ENCODE results near the gene FAM20A. TPM values are rescaled to one million over a fixed set of nuclear protein-coding genes. Genes with fewer than 3 reads are reported as not detected.

The FAM20A gene
- total RNA-seq, 1 donor, result 63.3 TPM

DNA sequence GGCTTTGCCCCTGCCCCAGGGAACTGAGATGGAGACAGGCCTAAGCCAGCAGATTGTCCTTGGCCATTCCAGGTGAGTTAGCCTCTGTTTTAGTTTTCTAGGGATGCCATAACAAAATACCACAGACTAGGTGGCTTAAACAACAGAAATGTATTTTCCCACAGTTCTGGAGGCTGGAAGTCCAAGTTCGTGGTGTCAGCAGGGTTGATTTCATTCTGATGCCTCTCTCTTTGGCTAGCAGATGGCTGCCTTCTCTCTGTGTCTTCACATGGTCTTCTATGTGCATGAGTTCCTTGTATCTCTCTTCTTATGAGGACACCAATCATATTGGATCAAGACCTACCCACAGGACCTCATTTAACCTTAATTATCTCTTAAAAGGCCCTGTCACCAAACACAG is 12.8 kb downstream of the FAM20A start:
- TF ChIP-seq, protein P1, sequence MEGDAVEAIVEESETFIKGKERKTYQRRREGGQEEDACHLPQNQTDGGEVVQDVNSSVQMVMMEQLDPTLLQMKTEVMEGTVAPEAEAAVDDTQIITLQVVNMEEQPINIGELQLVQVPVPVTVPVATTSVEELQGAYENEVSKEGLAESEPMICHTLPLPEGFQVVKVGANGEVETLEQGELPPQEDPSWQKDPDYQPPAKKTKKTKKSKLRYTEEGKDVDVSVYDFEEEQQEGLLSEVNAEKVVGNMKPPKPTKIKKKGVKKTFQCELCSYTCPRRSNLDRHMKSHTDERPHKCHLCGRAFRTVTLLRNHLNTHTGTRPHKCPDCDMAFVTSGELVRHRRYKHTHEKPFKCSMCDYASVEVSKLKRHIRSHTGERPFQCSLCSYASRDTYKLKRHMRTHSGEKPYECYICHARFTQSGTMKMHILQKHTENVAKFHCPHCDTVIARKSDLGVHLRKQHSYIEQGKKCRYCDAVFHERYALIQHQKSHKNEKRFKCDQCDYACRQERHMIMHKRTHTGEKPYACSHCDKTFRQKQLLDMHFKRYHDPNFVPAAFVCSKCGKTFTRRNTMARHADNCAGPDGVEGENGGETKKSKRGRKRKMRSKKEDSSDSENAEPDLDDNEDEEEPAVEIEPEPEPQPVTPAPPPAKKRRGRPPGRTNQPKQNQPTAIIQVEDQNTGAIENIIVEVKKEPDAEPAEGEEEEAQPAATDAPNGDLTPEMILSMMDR (IDR thresholded peaks at IDR 0.05; ENCODE audit: extremely low read depth, low read depth, low read length), result no peak
- peaks cover 35% of the 10 kb centered on the region for H3K4me1 ChIP-seq (ENCODE audit: insufficient read depth, low read length)

DNA sequence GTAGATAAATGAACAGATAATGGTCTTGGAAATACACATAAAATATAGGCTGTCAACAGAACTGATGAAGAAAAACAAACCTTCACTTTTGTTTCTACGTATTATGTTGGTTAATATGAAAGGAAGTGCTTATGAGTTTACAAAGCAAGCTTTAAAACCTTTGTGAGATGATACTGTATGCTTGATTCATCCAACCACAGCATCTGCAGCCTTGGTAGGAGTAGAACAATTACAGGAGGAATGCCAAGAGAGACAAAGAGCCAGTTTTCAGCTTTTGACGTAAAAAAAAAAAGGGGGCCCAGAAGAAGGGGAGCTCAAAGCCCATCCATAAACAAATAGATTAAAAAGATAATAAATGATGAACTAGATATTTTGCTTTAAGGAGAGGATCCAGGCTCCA is 13.3 kb downstream of the FAM20A start:
- H3K4me3 ChIP-seq (ENCODE audit: insufficient read depth, low read length), result no peak overlapping the region
- H3K27ac ChIP-seq (ENCODE audit: low read depth, low read length), result peak overlapping the region; percentile 53

More for the DNA sequence above, 12.8 kb downstream of the FAM20A start:
- H3K27me3 ChIP-seq (ENCODE audit: insufficient read depth, low read length), result no peaks in the 10 kb centered on the region
- peak overlapping the region; percentile 53 for H3K27ac ChIP-seq (ENCODE audit: low read depth, low read length)
- peaks cover 21% of the 10 kb centered on the region for H3K36me3 ChIP-seq (ENCODE audit: insufficient read depth, low read length)
- H3K4me2 ChIP-seq (ENCODE audit: insufficient read depth, low read length), result no peak overlapping the region
- DNase-seq (ENCODE audit: insufficient read length, low spot score, missing footprints), result no peak
- peaks cover 3% of the 10 kb centered on the region for H3K79me2 ChIP-seq (ENCODE audit: insufficient read depth, low read length)
- no peak overlapping the region for H2AFZ ChIP-seq (ENCODE audit: low read length)
- no peak overlapping the region for H3K4me3 ChIP-seq (ENCODE audit: insufficient read depth, low read length)
- no peaks in the 10 kb centered on the region for H4K20me1 ChIP-seq (ENCODE audit: insufficient read depth, low read length)
- no peaks in the 10 kb centered on the region for H3K9me3 ChIP-seq (ENCODE audit: low read depth, low read length)

DNA sequence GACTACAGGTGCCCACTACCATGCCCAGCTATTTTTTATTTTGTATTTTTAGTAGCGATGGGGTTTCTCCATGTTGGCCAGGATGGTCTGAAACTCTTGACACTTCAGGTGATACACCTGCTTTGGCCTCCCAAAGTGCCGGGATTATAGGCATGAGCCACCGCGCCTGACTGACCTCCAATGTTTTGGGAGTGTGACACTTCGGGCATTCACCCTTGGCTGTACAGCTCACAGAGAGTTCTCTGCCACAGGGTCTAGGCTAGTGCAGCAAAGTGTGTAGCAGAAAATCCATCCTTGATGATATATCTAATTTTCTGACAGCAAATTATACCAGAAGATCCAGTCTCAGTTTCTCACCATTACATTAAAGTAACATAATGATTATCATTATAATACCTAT is 14.1 kb downstream of the FAM20A start:
- TF ChIP-seq, protein P1 (IDR thresholded peaks at IDR 0.05; ENCODE audit: extremely low read depth, low read depth, low read length), result no peak

More for the DNA sequence above, 13.3 kb downstream of the FAM20A start:
- Histone ChIP-seq H3K79me2 (ENCODE audit: insufficient read depth, low read length) (peaks cover 3% of the 10 kb centered on the region), H4K20me1 (ENCODE audit: insufficient read depth, low read length) (no peaks in the 10 kb centered on the region), H3K36me3 (ENCODE audit: insufficient read depth, low read length) (peaks cover 21% of the 10 kb centered on the region), H3K4me1 (ENCODE audit: insufficient read depth, low read length) (peaks cover 30% of the 10 kb centered on the region), H2AFZ (ENCODE audit: low read length) (no peak overlapping the region), H3K9me3 (ENCODE audit: low read depth, low read length) (no peaks in the 10 kb centered on the region), H3K4me2 (ENCODE audit: insufficient read depth, low read length) (peak overlapping the region; percentile 12), H3K27me3 (ENCODE audit: insufficient read depth, low read length) (no peaks in the 10 kb centered on the region)
- TF ChIP-seq, protein P1 (IDR thresholded peaks at IDR 0.05; ENCODE audit: extremely low read depth, low read depth, low read length), result no peak
- peak; percentile 55 for DNase-seq (ENCODE audit: insufficient read length, low spot score, missing footprints)

DNA sequence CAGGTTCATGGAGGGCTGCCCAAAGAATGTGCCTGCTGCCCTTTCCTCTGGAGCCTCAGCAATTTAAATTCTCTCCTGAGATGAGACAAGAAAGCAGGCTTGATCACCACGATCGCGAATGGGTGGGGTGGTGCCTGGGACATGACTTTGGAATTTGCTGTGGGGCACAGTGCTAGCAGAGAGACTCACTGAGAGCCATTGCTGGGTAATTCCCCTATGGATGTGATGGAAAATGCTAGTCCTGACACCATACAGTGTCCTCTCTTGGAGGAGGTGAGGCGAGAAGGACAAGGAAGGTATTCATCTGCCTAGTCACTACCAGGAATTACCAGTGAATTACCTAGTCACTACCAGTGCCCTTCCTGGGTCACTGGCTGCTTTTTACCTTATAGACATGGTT is 15.5 kb downstream of the FAM20A start:
- Histone ChIP-seq H4K20me1 (ENCODE audit: insufficient read depth, low read length) (no peaks in the 10 kb centered on the region), H2AFZ (ENCODE audit: low read length) (peak overlapping the region; percentile 33), H3K27ac (ENCODE audit: low read depth, low read length) (no peak overlapping the region), H3K9me3 (ENCODE audit: low read depth, low read length) (no peaks in the 10 kb centered on the region), H3K4me1 (ENCODE audit: insufficient read depth, low read length) (peaks cover 28% of the 10 kb centered on the region), H3K4me3 (ENCODE audit: insufficient read depth, low read length) (no peak overlapping the region), H3K79me2 (ENCODE audit: insufficient read depth, low read length) (peaks cover 3% of the 10 kb centered on the region), H3K4me2 (ENCODE audit: insufficient read depth, low read length) (no peak overlapping the region), H3K27me3 (ENCODE audit: insufficient read depth, low read length) (no peaks in the 10 kb centered on the region), H3K36me3 (ENCODE audit: insufficient read depth, low read length) (peaks cover 21% of the 10 kb centered on the region)
- TF ChIP-seq, protein P1 (IDR thresholded peaks at IDR 0.05; ENCODE audit: extremely low read depth, low read depth, low read length), result no peak
- DNase-seq (ENCODE audit: insufficient read length, low spot score, missing footprints), result no peak

More for the DNA sequence above, 14.1 kb downstream of the FAM20A start:
- Histone ChIP-seq H3K79me2 (ENCODE audit: insufficient read depth, low read length) (peaks cover 3% of the 10 kb centered on the region), H3K9me3 (ENCODE audit: low read depth, low read length) (no peaks in the 10 kb centered on the region), H3K36me3 (ENCODE audit: insufficient read depth, low read length) (peaks cover 21% of the 10 kb centered on the region), H4K20me1 (ENCODE audit: insufficient read depth, low read length) (no peaks in the 10 kb centered on the region), H3K4me1 (ENCODE audit: insufficient read depth, low read length) (peaks cover 27% of the 10 kb centered on the region), H3K4me2 (ENCODE audit: insufficient read depth, low read length) (no peak overlapping the region), H3K27ac (ENCODE audit: low read depth, low read length) (no peak overlapping the region), H2AFZ (ENCODE audit: low read length) (no peak overlapping the region), H3K4me3 (ENCODE audit: insufficient read depth, low read length) (no peak overlapping the region), H3K27me3 (ENCODE audit: insufficient read depth, low read length) (no peaks in the 10 kb centered on the region)
- DNase-seq (ENCODE audit: insufficient read length, low spot score, missing footprints), result no peak
